ENCODE results near the gene ADAMTS19. TPM values are rescaled to one million over a fixed set of nuclear protein-coding genes. Genes with fewer than 3 reads are reported as not detected.

ADAMTS19 gene
- total and polyA plus RNA-seq, 2 experiments from 2014 or later = not detected

DNA sequence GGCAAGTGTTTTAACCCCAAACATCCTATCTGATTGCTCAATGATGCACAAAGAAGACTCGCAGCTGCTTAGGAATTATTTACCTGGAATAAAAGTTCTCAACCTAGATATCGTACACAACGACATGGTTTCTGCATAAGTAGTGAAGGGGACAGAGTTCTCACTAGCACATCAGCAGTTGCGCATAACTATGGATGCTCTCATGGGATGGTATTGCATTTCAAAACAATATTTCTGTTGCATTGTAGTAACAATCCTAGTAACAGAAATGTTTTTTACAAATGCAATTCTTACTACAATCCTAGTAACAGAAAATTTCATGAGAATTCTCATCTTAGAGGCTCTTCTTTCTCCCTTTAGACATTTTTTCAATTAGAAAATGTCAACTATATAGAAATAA lies 193.3 kb downstream of the ADAMTS19 start:
- Histone ChIP-seq H3K9me3 (ENCODE audit: low read depth) (no peaks in the 10 kb centered on the region), H3K9me2 (ENCODE audit: insufficient read depth) (no peaks in the 10 kb centered on the region), H4K20me1 (ENCODE audit: insufficient read depth) (no peaks in the 10 kb centered on the region), H3K79me2 (ENCODE audit: insufficient read depth) (no peaks in the 10 kb centered on the region), H3F3A (ENCODE audit: insufficient read depth) (no peaks in the 10 kb centered on the region), H3K9ac (no peak overlapping the region), H3K4me3 (no peak overlapping the region), H3K27ac (no peak overlapping the region), H3K4me2 (ENCODE audit: unreplicated experiment) (no peak overlapping the region), H3K4me1 (ENCODE audit: insufficient read depth) (no peaks in the 10 kb centered on the region), H3K27me3 (replicated peaks; ENCODE audit: insufficient read depth) (no peaks in the 10 kb centered on the region), H2AFZ (no peak overlapping the region), H3K36me3 (ENCODE audit: low read depth) (no peaks in the 10 kb centered on the region)
- WGBS, 2 experiments (ENCODE audit: low coverage in 1 of 2, low lambda C conversion rate in 2 of 2, missing lambda C conversion rate in 2 of 2) = 38 to 43% methylated on average over 4 of the region's 4 CpGs
- in situ Hi-C loops (cut with MboI) = no loop called here
- TF ChIP-seq EZH2 (IDR thresholded peaks at IDR 0.05; ENCODE audit: insufficient read depth, poor library complexity, severe bottlenecking) = no peak
- no peak for TF ChIP-seq EZH2phosphoT487 (IDR thresholded peaks at IDR 0.05; ENCODE audit: insufficient read depth, low read depth)
- no peak for DNase-seq

- Histone ChIP-seq H3K9me3 (ENCODE audit: low read depth) (no peaks in the 10 kb centered on the region), H3F3A (ENCODE audit: insufficient read depth) (no peaks in the 10 kb centered on the region)
- 2 to 3% methylated on average over 2 of the region's 2 CpGs for WGBS, 2 experiments (ENCODE audit: low coverage in 1 of 2, low lambda C conversion rate in 2 of 2, missing lambda C conversion rate in 2 of 2)
These were observed 196.9 kb downstream of the ADAMTS19 start for GRCh38 chr5:129656952-129657351.

DNA sequence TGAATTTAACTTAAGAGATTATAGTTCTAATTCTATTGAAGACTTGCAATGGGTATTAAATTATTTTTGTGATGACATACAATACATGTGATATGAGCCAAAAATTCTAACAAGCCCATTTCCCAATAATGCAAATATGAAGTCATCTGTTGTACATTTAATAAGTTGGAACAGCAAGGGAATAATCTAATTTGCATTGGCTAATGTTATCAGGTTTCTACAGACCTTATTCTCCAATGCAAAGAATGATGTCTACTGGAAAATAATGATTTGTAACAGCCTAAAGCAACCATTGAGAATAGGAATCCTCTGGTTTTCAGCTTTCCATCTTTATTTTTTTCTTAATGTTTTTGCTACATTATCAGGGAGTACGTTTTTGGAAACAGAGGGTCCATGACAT lies 198.7 kb downstream of the ADAMTS19 start:
- Histone ChIP-seq H3K9ac (no peak overlapping the region), H3K27me3 (replicated peaks; ENCODE audit: insufficient read depth) (no peaks in the 10 kb centered on the region), H3F3A (ENCODE audit: insufficient read depth) (no peaks in the 10 kb centered on the region), H3K9me2 (ENCODE audit: insufficient read depth) (no peaks in the 10 kb centered on the region), H3K4me1 (ENCODE audit: insufficient read depth) (no peaks in the 10 kb centered on the region), H4K20me1 (ENCODE audit: insufficient read depth) (no peaks in the 10 kb centered on the region), H3K79me2 (ENCODE audit: insufficient read depth) (no peaks in the 10 kb centered on the region), H3K27ac (no peak overlapping the region), H2AFZ (no peak overlapping the region), H3K4me2 (ENCODE audit: unreplicated experiment) (no peak overlapping the region), H3K4me3 (no peak overlapping the region), H3K9me3 (ENCODE audit: low read depth) (no peaks in the 10 kb centered on the region), H3K36me3 (ENCODE audit: low read depth) (no peaks in the 10 kb centered on the region)
- no peak for TF ChIP-seq EZH2phosphoT487 (IDR thresholded peaks at IDR 0.05; ENCODE audit: insufficient read depth, low read depth)
- TF ChIP-seq EZH2 (IDR thresholded peaks at IDR 0.05; ENCODE audit: insufficient read depth, poor library complexity, severe bottlenecking) = no peak
- in situ Hi-C loops (cut with MboI) = no loop called here
- WGBS, 2 experiments (ENCODE audit: low coverage in 1 of 2, low lambda C conversion rate in 2 of 2, missing lambda C conversion rate in 2 of 2) = 10 to 13% methylated on average over 1 of the region's 1 CpG
- no peak for DNase-seq

More at GRCh38 chr5:129656952-129657351, 196.9 kb downstream of the ADAMTS19 start:
- Histone ChIP-seq H3K27ac (no peak overlapping the region), H3K4me1 (ENCODE audit: insufficient read depth) (no peaks in the 10 kb centered on the region), H3K27me3 (replicated peaks; ENCODE audit: insufficient read depth) (no peaks in the 10 kb centered on the region), H4K20me1 (ENCODE audit: insufficient read depth) (no peaks in the 10 kb centered on the region), H3K79me2 (ENCODE audit: insufficient read depth) (no peaks in the 10 kb centered on the region), H3K4me2 (ENCODE audit: unreplicated experiment) (no peak overlapping the region), H3K36me3 (ENCODE audit: low read depth) (no peaks in the 10 kb centered on the region), H3K4me3 (no peak overlapping the region), H3K9ac (no peak overlapping the region), H2AFZ (no peak overlapping the region), H3K9me2 (ENCODE audit: insufficient read depth) (no peaks in the 10 kb centered on the region)
- no peak for DNase-seq
- TF ChIP-seq EZH2 (IDR thresholded peaks at IDR 0.05; ENCODE audit: insufficient read depth, poor library complexity, severe bottlenecking) = no peak
- no peak for TF ChIP-seq EZH2phosphoT487 (IDR thresholded peaks at IDR 0.05; ENCODE audit: insufficient read depth, low read depth)
- in situ Hi-C loops (cut with MboI) = no loop called here

DNA sequence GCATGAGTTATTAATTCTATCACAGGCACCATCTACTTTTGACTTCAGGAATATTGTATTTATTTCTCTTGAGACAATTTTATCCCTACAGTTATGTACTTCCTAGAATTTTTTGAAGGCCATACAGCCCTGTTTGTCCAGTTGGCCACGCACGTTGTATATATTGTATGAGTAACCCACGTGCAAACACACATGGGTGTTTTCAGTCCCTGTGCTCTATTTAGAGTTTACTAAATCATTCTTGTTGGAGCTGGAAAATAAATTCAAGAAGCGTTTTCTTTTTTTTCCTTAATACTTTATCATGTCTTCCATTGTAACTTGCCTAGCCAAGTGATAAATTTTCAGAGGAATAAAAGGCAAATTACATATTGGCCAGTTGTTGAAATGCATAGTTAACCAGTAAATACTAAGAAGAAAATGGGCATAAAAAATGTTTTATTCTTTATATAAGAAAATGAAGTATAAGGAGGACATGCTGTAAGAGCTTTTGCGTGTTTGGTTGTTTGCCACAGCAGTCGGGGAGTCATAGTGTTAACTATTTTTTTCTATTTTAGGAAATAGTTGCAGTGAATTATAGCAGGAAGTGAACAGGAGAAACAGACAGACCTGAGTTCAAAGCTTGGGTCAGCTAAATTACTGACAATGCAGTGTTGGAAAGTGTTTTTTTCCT lies 201.4 kb downstream of the ADAMTS19 start:
- WGBS, 2 experiments (ENCODE audit: low coverage in 1 of 2, low lambda C conversion rate in 2 of 2, missing lambda C conversion rate in 2 of 2) = 35 to 37% methylated on average over 6 of the region's 6 CpGs
- Histone ChIP-seq H3K36me3 (ENCODE audit: low read depth) (no peaks in the 10 kb centered on the region), H3K27ac (no peak overlapping the region), H4K20me1 (ENCODE audit: insufficient read depth) (no peaks in the 10 kb centered on the region), H2AFZ (no peak overlapping the region), H3K4me1 (ENCODE audit: insufficient read depth) (no peaks in the 10 kb centered on the region), H3K4me2 (ENCODE audit: unreplicated experiment) (no peak overlapping the region), H3K9me2 (ENCODE audit: insufficient read depth) (no peaks in the 10 kb centered on the region), H3F3A (ENCODE audit: insufficient read depth) (no peaks in the 10 kb centered on the region), H3K9ac (no peak overlapping the region), H3K9me3 (ENCODE audit: low read depth) (no peaks in the 10 kb centered on the region), H3K4me3 (no peak overlapping the region), H3K27me3 (replicated peaks; ENCODE audit: insufficient read depth) (no peaks in the 10 kb centered on the region), H3K79me2 (ENCODE audit: insufficient read depth) (no peaks in the 10 kb centered on the region)
- TF ChIP-seq EZH2 (IDR thresholded peaks at IDR 0.05; ENCODE audit: insufficient read depth, poor library complexity, severe bottlenecking) (no peak), EZH2phosphoT487 (IDR thresholded peaks at IDR 0.05; ENCODE audit: insufficient read depth, low read depth) (no peak)
- in situ Hi-C loops (cut with MboI) = no loop called here
- DNase-seq = no peak
